T-helper 1 cell treated with Interleukin-12 subunit alpha and Interleukin-12 subunit beta and Interleukin-4 antibody, amounts not matched to agents 30 μg/mL and 1 μg/mL, for 36 hours (primary cell): ENCODE data around the gene KCTD18.
A peak's percentile ranks its signal among the peaks of the same experiment; 100 is the strongest.

ENCODE experiments used
- H3K27ac Mint-ChIP-seq: one replicate; pipeline ENCODE4 v1.8.0; 2021; ENCODE audit warnings: mild to moderate bottlenecking, mixed read lengths
- H3K27me3 Mint-ChIP-seq: one replicate; pipeline ENCODE4 v1.8.0; 2021; ENCODE audit warnings: low read depth, mixed read lengths
- H3K36me3 Mint-ChIP-seq: one replicate; pipeline ENCODE4 v1.8.0; 2021; ENCODE audit warnings: low read depth, mixed read lengths
- H3K4me1 Mint-ChIP-seq: one replicate; pipeline ENCODE4 v1.8.0; 2021; ENCODE audit warnings: low read depth, mixed read lengths
- H3K4me3 Mint-ChIP-seq: one replicate; pipeline ENCODE4 v1.8.0; 2021; ENCODE audit warnings: mild to moderate bottlenecking, moderate library complexity, mixed read lengths
- H3K9me3 Mint-ChIP-seq: one replicate; pipeline ENCODE4 v1.8.0; 2021; ENCODE audit warnings: mixed read lengths

The KCTD18 gene

GRCh38 chr2:200509612-200510433 is at the start of gene KCTD18:
TSS of gene KCTD18 (minus strand) at chr2:200510068. CDS start at chr2:200507016, 3,052 bp downstream.
- peak within 1 kb of the TSS; percentile 96 for H3K4me3 Mint-ChIP-seq
- no peaks in the 10 kb centered on the region for H3K27me3 Mint-ChIP-seq
- H3K27ac Mint-ChIP-seq = peak within 1 kb of the TSS; percentile 86
- H3K4me1 Mint-ChIP-seq = peaks cover 16% of the 10 kb centered on the region
- H3K9me3 Mint-ChIP-seq = no peaks in the 10 kb centered on the region
- H3K36me3 Mint-ChIP-seq = peaks cover 5% of the 10 kb centered on the region

- Mint-ChIP-seq H3K9me3 (peaks cover 29% of the 10 kb centered on the region), H3K27ac (no peak overlapping the region), H3K4me3 (no peak overlapping the region), H3K27me3 (no peaks in the 10 kb centered on the region), H3K4me1 (no peaks in the 10 kb centered on the region), H3K36me3 (peaks cover 60% of the 10 kb centered on the region)
These were observed 30.9 kb upstream of the KCTD18 start for GRCh38 chr2:200540793-200541192.

GRCh38 chr2:200538139-200538538 is 28.3 kb upstream of the KCTD18 start:
- Mint-ChIP-seq H3K9me3 (peaks cover 19% of the 10 kb centered on the region), H3K36me3 (peaks cover 38% of the 10 kb centered on the region), H3K4me1 (no peaks in the 10 kb centered on the region), H3K27ac (no peak overlapping the region), H3K27me3 (no peaks in the 10 kb centered on the region), H3K4me3 (no peak overlapping the region)

GRCh38 chr2:200534572-200534971 is 24.7 kb upstream of the KCTD18 start:
- H3K27ac Mint-ChIP-seq = no peak overlapping the region
- H3K4me3 Mint-ChIP-seq = no peak overlapping the region
- H3K27me3 Mint-ChIP-seq = no peaks in the 10 kb centered on the region
- no peaks in the 10 kb centered on the region for H3K4me1 Mint-ChIP-seq
- peaks cover under 1% of the 10 kb centered on the region for H3K9me3 Mint-ChIP-seq
- H3K36me3 Mint-ChIP-seq = peaks cover 10% of the 10 kb centered on the region

- no peak overlapping the region for H3K4me3 Mint-ChIP-seq
- no peaks in the 10 kb centered on the region for H3K27me3 Mint-ChIP-seq
- H3K27ac Mint-ChIP-seq = no peak overlapping the region
- peaks cover 5% of the 10 kb centered on the region for H3K4me1 Mint-ChIP-seq
- H3K9me3 Mint-ChIP-seq = no peaks in the 10 kb centered on the region
- H3K36me3 Mint-ChIP-seq = peaks cover 14% of the 10 kb centered on the region
These were observed 23.9 kb upstream of the KCTD18 start for GRCh38 chr2:200533754-200534153.

GRCh38 chr2:200528228-200528627 is 18.4 kb upstream of the KCTD18 start:
- Mint-ChIP-seq H3K27ac (no peak overlapping the region), H3K27me3 (no peaks in the 10 kb centered on the region), H3K4me3 (peak overlapping the region; percentile 88), H3K4me1 (peaks cover 34% of the 10 kb centered on the region), H3K36me3 (peaks cover 14% of the 10 kb centered on the region), H3K9me3 (no peaks in the 10 kb centered on the region)

- Mint-ChIP-seq H3K4me3 (peak within 1 kb of the TSS; percentile 88), H3K4me1 (peaks cover 36% of the 10 kb centered on the region), H3K27ac (peak within 1 kb of the TSS; percentile 79), H3K9me3 (no peaks in the 10 kb centered on the region), H3K27me3 (no peaks in the 10 kb centered on the region), H3K36me3 (peaks cover 12% of the 10 kb centered on the region)
These were observed 16.2 kb upstream of the KCTD18 start, which contains the start of gene SGO2 for GRCh38 chr2:200525882-200526651. TSS of gene SGO2 (plus strand) at chr2:200526207. CDS start at chr2:200532976, 6,769 bp downstream.

GRCh38 chr2:200525551-200525881 is 15.6 kb upstream of the KCTD18 start:
- Mint-ChIP-seq H3K4me3 (peak overlapping the region; percentile 88), H3K36me3 (peaks cover 12% of the 10 kb centered on the region), H3K9me3 (no peaks in the 10 kb centered on the region), H3K27me3 (no peaks in the 10 kb centered on the region), H3K4me1 (peaks cover 36% of the 10 kb centered on the region), H3K27ac (peak overlapping the region; percentile 79)

GRCh38 chr2:200525066-200525465 is 15.2 kb upstream of the KCTD18 start:
- H3K4me1 Mint-ChIP-seq = peaks cover 36% of the 10 kb centered on the region
- peaks cover 12% of the 10 kb centered on the region for H3K36me3 Mint-ChIP-seq
- no peaks in the 10 kb centered on the region for H3K9me3 Mint-ChIP-seq
- H3K27ac Mint-ChIP-seq = no peak overlapping the region
- H3K4me3 Mint-ChIP-seq = no peak overlapping the region
- no peaks in the 10 kb centered on the region for H3K27me3 Mint-ChIP-seq

GRCh38 chr2:200523604-200524003 is 13.7 kb upstream of the KCTD18 start:
- peaks cover 5% of the 10 kb centered on the region for H3K36me3 Mint-ChIP-seq
- no peak overlapping the region for H3K4me3 Mint-ChIP-seq
- no peaks in the 10 kb centered on the region for H3K27me3 Mint-ChIP-seq
- no peaks in the 10 kb centered on the region for H3K9me3 Mint-ChIP-seq
- peaks cover 29% of the 10 kb centered on the region for H3K4me1 Mint-ChIP-seq
- H3K27ac Mint-ChIP-seq = no peak overlapping the region

GRCh38 chr2:200523158-200523557 is 13.3 kb upstream of the KCTD18 start:
- peaks cover 5% of the 10 kb centered on the region for H3K36me3 Mint-ChIP-seq
- no peak overlapping the region for H3K27ac Mint-ChIP-seq
- H3K4me3 Mint-ChIP-seq = no peak overlapping the region
- peaks cover 25% of the 10 kb centered on the region for H3K4me1 Mint-ChIP-seq
- no peaks in the 10 kb centered on the region for H3K27me3 Mint-ChIP-seq
- no peaks in the 10 kb centered on the region for H3K9me3 Mint-ChIP-seq

- H3K4me1 Mint-ChIP-seq = peaks cover 10% of the 10 kb centered on the region
- H3K27me3 Mint-ChIP-seq = peaks cover 11% of the 10 kb centered on the region
- no peak overlapping the region for H3K4me3 Mint-ChIP-seq
- H3K27ac Mint-ChIP-seq = peak overlapping the region; percentile 16
- H3K9me3 Mint-ChIP-seq = peaks cover 16% of the 10 kb centered on the region
- H3K36me3 Mint-ChIP-seq = peaks cover 5% of the 10 kb centered on the region
These were observed 5.3 kb upstream of the KCTD18 start for GRCh38 chr2:200515155-200515554.

- H3K36me3 Mint-ChIP-seq = peaks cover 5% of the 10 kb centered on the region
- peak overlapping the region; percentile 96 for H3K4me3 Mint-ChIP-seq
- H3K27me3 Mint-ChIP-seq = no peaks in the 10 kb centered on the region
- H3K27ac Mint-ChIP-seq = peak overlapping the region; percentile 86
- H3K9me3 Mint-ChIP-seq = no peaks in the 10 kb centered on the region
- peaks cover 16% of the 10 kb centered on the region for H3K4me1 Mint-ChIP-seq
These were observed 645 bp downstream of the KCTD18 start for GRCh38 chr2:200509235-200509611.

GRCh38 chr2:200507179-200507578 is 2.7 kb downstream of the KCTD18 start:
- Mint-ChIP-seq H3K36me3 (peaks cover 17% of the 10 kb centered on the region), H3K9me3 (peaks cover 3% of the 10 kb centered on the region), H3K4me3 (no peak overlapping the region), H3K27ac (no peak overlapping the region), H3K4me1 (peaks cover 20% of the 10 kb centered on the region), H3K27me3 (no peaks in the 10 kb centered on the region)

GRCh38 chr2:200506679-200507078 is 3.2 kb downstream of the KCTD18 start:
- peaks cover 4% of the 10 kb centered on the region for H3K9me3 Mint-ChIP-seq
- peaks cover 20% of the 10 kb centered on the region for H3K4me1 Mint-ChIP-seq
- no peaks in the 10 kb centered on the region for H3K27me3 Mint-ChIP-seq
- H3K36me3 Mint-ChIP-seq = peaks cover 17% of the 10 kb centered on the region
- H3K27ac Mint-ChIP-seq = no peak overlapping the region
- H3K4me3 Mint-ChIP-seq = no peak overlapping the region
